Activated CD4-positive, alpha-beta T cell treated with anti-CD3 and anti-CD28 coated beads, Interleukin-2, amount 50 U/mL, for 48 hours (primary cell): Measurements from ENCODE around the gene TMEM63C.

Source experiments
- DNase-seq, 2 experiments: peaks; one replicate each; pipeline ENCODE4 v3.0.0-alpha.2; 2020

The TMEM63C gene

GRCh38 chr14:77281852-77282410 is 100.3 kb downstream of the TMEM63C start:
- DNase-seq = no peak

DNA sequence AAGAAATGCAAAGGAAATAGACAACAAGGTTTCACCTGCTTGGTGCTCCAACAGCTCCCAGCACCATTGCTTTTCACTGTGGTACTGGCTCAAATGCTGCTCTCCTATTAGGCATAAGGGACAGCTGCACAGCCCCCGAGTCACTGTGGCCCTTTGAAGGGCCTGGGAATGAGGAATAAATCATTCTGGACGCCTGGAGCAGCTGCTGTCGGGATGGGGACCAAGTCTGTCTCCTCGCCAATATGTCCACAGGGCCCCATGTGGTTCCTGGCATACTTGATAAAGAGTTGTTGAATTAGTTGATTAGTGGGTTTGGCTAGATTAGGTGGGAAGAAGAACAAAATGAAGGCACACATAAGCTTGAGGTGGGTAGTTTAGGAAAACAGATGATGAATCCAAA is 102.5 kb downstream of the TMEM63C start:
- DNase-seq = no peak

DNA sequence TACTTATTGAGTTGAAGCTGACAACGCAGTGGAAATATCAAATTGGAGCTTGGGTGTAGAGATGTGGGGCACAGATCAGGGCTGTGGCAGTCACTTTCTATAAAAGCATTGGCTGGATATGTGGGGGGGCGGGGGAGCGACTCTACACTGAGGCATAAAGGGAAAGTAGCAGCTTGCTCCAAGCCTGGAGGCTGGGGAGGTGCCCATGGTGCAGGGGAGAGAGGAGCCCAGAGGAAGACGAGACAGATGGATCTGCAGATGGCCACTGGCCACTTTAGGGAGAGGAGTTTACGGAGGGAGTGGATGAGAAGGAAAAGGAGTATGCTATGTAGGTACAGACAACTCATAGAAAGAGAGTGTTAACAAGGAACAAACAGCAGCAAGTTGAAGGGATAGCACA is 102.9 kb downstream of the TMEM63C start:
- no peak for DNase-seq

- DNase-seq = no peak
These were observed 105.0 kb downstream of the TMEM63C start for GRCh38 chr14:77286576-77286975.

DNA sequence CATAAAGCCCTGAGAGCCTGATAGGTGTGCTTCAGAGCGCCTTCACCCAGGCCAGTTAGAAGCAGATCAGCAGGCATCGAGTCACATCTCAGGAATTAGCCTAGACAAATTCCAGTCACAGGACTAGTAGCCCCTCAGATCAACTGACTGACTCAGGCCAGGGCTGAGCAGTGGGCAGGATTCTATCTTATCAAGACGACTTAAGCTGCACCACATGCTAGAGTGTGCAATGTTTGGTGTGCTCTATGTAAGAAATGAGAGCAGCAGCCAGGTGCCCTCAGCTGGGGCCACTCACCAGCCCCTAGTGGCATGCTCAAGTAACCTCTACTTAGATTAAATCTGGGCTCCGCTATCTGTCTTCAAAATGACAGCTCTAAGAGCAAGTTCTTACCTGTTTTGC is 109.1 kb downstream of the TMEM63C start:
- DNase-seq = no peak

- DNase-seq = no peak
These were observed 114.6 kb downstream of the TMEM63C start for GRCh38 chr14:77296155-77296554.

GRCh38 chr14:77296906-77297305 is 115.3 kb downstream of the TMEM63C start:
- no peak for DNase-seq

DNA sequence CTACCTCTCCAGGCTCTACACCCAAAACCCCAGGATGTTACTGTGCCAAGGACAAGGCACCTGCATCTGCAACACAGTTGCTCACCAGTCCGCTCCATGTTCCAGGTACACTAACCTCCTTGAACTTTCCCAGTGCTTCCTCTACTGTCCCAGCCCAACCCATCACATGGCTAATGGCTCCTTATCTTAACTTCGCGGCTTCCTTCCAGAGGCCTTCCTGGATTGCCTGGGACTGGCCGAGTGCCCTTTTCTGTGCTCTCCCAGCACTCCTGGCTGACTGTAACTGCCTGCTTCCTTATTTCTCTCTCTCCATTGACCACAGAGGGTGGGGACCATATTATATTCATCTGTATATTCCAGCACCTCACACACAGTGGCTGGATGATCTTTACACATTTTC is 118.2 kb downstream of the TMEM63C start:
- DNase-seq = no peak

- peak; percentile 72 to 81 for DNase-seq
These were observed 119.5 kb downstream of the TMEM63C start for GRCh38 chr14:77301103-77301502.

DNA sequence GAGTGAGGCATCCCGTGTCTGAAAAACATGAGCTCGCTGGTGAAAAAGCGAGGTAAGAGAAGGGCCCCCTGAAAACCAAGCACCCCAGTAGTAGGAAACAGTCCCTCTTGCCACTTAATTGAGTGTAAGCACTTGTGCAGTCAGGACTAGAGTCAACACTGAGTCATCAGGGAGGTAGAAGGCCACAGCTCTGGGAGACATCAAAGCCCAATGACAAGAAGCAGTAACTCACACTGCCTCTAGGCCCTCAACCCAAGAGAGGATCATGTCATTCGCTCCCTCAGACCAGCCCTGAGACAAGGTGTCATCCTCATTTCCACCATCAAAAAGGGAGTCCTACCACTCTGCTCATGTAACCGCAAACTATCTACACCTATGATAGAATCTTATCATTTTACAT is 121.3 kb downstream of the TMEM63C start:
- peak; percentile 45 to 70 for DNase-seq

- DNase-seq = peak; percentile 40 to 60
These were observed 122.0 kb downstream of the TMEM63C start for GRCh38 chr14:77303417-77304156.

DNA sequence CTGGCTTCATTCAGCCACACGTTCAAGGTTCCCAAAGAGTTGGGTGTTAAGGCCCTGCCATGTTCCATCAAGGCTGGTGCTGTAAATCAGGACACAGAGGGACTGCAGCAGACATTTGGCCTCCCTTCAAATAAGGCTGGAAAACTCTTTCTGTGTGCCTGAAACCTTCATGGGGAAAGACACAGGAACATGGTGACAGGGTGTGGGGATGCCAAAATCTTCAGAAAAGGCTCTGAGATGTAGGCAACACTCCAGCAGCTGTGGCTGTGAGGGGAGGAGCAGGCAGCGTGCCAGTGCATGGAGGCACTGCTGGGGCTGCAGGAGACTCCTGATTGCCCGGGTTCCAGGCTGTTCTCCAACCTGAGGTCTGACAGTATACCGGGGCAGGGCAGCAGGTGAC is 124.1 kb downstream of the TMEM63C start:
- no peak for DNase-seq

GRCh38 chr14:77306416-77306815 is 124.8 kb downstream of the TMEM63C start:
- DNase-seq = no peak

GRCh38 chr14:77306851-77307496 is 125.4 kb downstream of the TMEM63C start:
- no peak for DNase-seq
